Activated CD4-positive, CD25-positive, alpha-beta regulatory T cell treated with anti-CD3 and anti-CD28 coated beads, Interleukin-2, amount 50 U/mL, for 72 hours (primary cell): ENCODE data around the gene USP6.
A peak's percentile ranks its signal among the peaks of the same experiment; 100 is the strongest.
"Not testable (repeated sequence)": the region's sequence is repeated elsewhere in the genome, so short reads cannot be mapped to it uniquely, and the experiment has no call there.

ENCODE experiments used
- DNase-seq: peaks from one replicate; pipeline ENCODE4 v3.0.0; 2021

USP6 gene

GRCh38 chr17:5136580-5137412 is 21.0 kb downstream of the USP6 start:
- DNase-seq, result not testable (repeated sequence)

GRCh38 chr17:5137511-5138197 is 21.8 kb downstream of the USP6 start:
- DNase-seq, result not testable (repeated sequence)

GRCh38 chr17:5138198-5138544 is 22.3 kb downstream of the USP6 start:
- not testable (repeated sequence) for DNase-seq

- no peak for DNase-seq
These were observed 23.0 kb downstream of the USP6 start for GRCh38 chr17:5138616-5139457.

- no peak for DNase-seq
These were observed 23.6 kb downstream of the USP6 start for GRCh38 chr17:5139458-5139732.

GRCh38 chr17:5142877-5143276 is 27.0 kb downstream of the USP6 start:
- not testable (repeated sequence) for DNase-seq

GRCh38 chr17:5146122-5146521 is 30.3 kb downstream of the USP6 start:
- not testable (repeated sequence) for DNase-seq

GRCh38 chr17:5160702-5161101 is 44.9 kb downstream of the USP6 start:
- not testable (repeated sequence) for DNase-seq

- not testable (repeated sequence) for DNase-seq
These were observed 46.0 kb downstream of the USP6 start for GRCh38 chr17:5161793-5162192.

GRCh38 chr17:5164436-5164835 is 48.6 kb downstream of the USP6 start:
- DNase-seq, result no peak

GRCh38 chr17:5165791-5166564 is 50.1 kb downstream of the USP6 start:
- DNase-seq, result not testable (repeated sequence)

- not testable (repeated sequence) for DNase-seq
These were observed 59.2 kb downstream of the USP6 start for GRCh38 chr17:5175027-5175426.

GRCh38 chr17:5179003-5179402 is 63.2 kb downstream of the USP6 start:
- no peak for DNase-seq

GRCh38 chr17:5181509-5182305 is 65.9 kb downstream of the USP6 start:
- DNase-seq, result no peak

- no peak for DNase-seq
These were observed 67.0 kb downstream of the USP6 start for GRCh38 chr17:5182597-5183409.

- no peak for DNase-seq
These were observed 67.6 kb downstream of the USP6 start for GRCh38 chr17:5183410-5183793.

- no peak for DNase-seq
These were observed 68.5 kb downstream of the USP6 start for GRCh38 chr17:5184288-5184687.

- peak; percentile 98 for DNase-seq
These were observed 75.9 kb downstream of the USP6 start, which contains the start of gene ZNF594 for GRCh38 chr17:5191541-5192417. TSS of gene ZNF594 (minus strand) at chr17:5191868. CDS start at chr17:5184256, 7,612 bp downstream.

GRCh38 chr17:5194346-5194745 is 78.5 kb downstream of the USP6 start:
- DNase-seq, result no peak

- DNase-seq, result no peak
These were observed 82.6 kb downstream of the USP6 start for GRCh38 chr17:5198472-5198871.
